ENCODE results near the gene UFD1. TPM values are rescaled to one million over a fixed set of nuclear protein-coding genes. Genes with fewer than 3 reads are reported as not detected.

The UFD1 gene
- total and polyA plus RNA-seq, 9 of the 15 experiments (the other 6 are each of a cell fraction or from before 2014, with no cell fraction given), result 238 to 645 (median 363) TPM

DNA sequence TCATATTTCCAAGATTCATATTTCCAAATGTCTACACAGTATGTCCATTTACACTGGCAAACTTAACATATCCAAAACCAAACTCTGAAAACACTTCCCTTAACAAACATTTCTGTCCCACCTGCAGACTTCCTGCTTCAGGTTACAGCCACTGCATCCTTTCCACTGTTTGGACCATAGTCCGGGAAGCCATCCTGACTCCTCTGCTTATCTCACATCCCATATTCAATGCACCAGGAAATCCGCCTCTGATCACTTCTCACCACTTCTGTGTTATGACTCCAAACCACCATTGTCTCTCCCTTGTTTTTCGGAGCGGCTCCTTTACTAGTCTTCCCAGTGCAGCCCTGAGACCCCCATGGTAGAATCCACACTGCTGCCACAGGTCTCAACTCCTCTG lies 77.5 kb downstream of the UFD1 start (continued):
- TF ChIP-seq DMBX1 (CRISPR knock-in tag; IDR thresholded peaks at IDR 0.05; ENCODE audit: borderline replicate concordance) (no peak), HSF4 (CRISPR knock-in tag; IDR thresholded peaks at IDR 0.05; ENCODE audit: borderline replicate concordance) (no peak), KDM4B (IDR thresholded peaks at IDR 0.05; ENCODE audit: borderline replicate concordance in 2 of 2, low read depth in 1 of 2) (no peak), NCOA2 (IDR thresholded peaks at IDR 0.05; ENCODE audit: partially characterized antibody in 2 of 2) (no peak), BCLAF1 (IDR thresholded peaks at IDR 0.05; ENCODE audit: borderline replicate concordance in 1 of 2, control insufficient read depth in 1 of 2, low read depth in 2 of 2, low read length in 1 of 2) (no peak), MAFK (IDR thresholded peaks at IDR 0.05; ENCODE audit: low read length) (no peak), EZH2 (IDR thresholded peaks at IDR 0.05; ENCODE audit: borderline replicate concordance, low read depth, low read length) (no peak), SMARCA5 (IDR thresholded peaks at IDR 0.05) (no peak), SIN3B (IDR thresholded peaks at IDR 0.05; ENCODE audit: low read depth) (no peak), ZBTB26 (CRISPR knock-in tag; IDR thresholded peaks at IDR 0.05) (no peak), GATAD2A (IDR thresholded peaks at IDR 0.05) (no peak), PHB (CRISPR knock-in tag; IDR thresholded peaks at IDR 0.05) (no peak), CHD1 (IDR thresholded peaks at IDR 0.05; ENCODE audit: low read length) (no peak), TAF1 (IDR thresholded peaks at IDR 0.05; ENCODE audit: control insufficient read depth, extremely low read depth, insufficient read depth, low read length, severe bottlenecking) (no peak), TSC22D4 (tag; IDR thresholded peaks at IDR 0.05) (no peak)
- TF ChIP-seq, protein P1, sequence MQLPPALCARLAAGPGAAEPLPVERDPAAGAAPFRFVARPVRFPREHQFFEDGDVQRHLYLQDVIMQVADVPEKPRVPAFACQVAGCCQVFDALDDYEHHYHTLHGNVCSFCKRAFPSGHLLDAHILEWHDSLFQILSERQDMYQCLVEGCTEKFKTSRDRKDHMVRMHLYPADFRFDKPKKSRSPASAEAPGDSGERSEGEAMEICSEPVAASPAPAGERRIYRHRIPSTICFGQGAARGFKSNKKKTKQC (CRISPR knock-in tag; IDR thresholded peaks at IDR 0.05), result no peak
- TF ChIP-seq, protein P2, sequence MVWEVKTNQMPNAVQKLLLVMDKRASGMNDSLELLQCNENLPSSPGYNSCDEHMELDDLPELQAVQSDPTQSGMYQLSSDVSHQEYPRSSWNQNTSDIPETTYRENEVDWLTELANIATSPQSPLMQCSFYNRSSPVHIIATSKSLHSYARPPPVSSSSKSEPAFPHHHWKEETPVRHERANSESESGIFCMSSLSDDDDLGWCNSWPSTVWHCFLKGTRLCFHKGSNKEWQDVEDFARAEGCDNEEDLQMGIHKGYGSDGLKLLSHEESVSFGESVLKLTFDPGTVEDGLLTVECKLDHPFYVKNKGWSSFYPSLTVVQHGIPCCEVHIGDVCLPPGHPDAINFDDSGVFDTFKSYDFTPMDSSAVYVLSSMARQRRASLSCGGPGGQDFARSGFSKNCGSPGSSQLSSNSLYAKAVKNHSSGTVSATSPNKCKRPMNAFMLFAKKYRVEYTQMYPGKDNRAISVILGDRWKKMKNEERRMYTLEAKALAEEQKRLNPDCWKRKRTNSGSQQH (CRISPR knock-in tag; IDR thresholded peaks at IDR 0.05), result 0 out of 2 replicates have a peak, but pooled peaks have one; percentile 73
- TF ChIP-seq, protein P3, sequence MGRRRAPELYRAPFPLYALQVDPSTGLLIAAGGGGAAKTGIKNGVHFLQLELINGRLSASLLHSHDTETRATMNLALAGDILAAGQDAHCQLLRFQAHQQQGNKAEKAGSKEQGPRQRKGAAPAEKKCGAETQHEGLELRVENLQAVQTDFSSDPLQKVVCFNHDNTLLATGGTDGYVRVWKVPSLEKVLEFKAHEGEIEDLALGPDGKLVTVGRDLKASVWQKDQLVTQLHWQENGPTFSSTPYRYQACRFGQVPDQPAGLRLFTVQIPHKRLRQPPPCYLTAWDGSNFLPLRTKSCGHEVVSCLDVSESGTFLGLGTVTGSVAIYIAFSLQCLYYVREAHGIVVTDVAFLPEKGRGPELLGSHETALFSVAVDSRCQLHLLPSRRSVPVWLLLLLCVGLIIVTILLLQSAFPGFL (CRISPR knock-in tag; IDR thresholded peaks at IDR 0.05), result no peak
- TF ChIP-seq, protein P4, sequence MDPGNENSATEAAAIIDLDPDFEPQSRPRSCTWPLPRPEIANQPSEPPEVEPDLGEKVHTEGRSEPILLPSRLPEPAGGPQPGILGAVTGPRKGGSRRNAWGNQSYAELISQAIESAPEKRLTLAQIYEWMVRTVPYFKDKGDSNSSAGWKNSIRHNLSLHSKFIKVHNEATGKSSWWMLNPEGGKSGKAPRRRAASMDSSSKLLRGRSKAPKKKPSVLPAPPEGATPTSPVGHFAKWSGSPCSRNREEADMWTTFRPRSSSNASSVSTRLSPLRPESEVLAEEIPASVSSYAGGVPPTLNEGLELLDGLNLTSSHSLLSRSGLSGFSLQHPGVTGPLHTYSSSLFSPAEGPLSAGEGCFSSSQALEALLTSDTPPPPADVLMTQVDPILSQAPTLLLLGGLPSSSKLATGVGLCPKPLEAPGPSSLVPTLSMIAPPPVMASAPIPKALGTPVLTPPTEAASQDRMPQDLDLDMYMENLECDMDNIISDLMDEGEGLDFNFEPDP (CRISPR knock-in tag; IDR thresholded peaks at IDR 0.05), result no peak
